HTERT RPE-1 (cell line): Measurements from ENCODE around the gene PNPLA1.

ENCODE experiments used
- in situ Hi-C: fragments of 300-500 bp; cut with MboI; formaldehyde crosslinking; loops from 4 replicates; pipeline ENCODE4 v1.14.3; 2020; ENCODE audit warnings: low sequenced_read_pairs

PNPLA1 gene

DNA sequence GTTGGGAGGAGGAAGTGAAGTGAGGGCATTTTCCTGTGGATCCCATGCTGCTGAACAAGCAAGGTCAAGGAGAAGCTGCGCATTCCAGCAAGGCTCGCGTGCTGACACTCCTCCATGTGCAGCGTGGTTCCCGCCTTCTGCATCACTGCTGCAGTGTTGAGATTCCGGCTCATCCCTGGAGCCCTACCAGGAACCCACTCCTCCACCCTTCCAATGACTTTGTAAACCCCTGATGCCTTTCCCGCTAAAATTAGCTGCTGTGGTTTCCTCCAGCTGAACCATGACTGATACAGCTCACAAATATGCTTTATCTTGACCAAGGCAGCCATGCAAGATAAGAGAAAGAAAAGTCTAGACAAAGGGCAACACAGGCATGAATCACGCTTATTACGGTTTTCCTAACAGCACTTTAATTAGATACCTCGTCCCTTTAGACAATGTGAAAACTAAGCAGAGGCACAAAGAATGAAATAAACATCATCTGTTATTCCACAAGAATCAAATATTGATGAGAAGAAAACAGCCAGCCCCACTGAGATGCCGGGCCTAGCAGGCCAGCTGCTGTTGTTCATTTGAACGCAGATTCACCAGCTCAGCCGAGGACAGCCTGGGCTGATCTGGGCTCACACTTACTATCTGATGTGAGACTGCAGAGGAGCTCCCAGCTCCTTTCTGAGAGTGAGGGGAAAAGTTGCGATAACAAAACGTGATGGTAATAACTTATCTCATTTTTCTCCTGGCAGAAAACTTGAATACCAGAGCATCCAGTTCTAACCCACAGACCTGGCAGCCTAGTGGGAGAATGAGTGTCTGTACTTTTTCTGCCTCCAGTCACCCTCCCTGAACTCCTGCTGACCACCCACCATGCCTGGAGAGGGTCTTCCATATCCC, 81.1 kb downstream of the PNPLA1 start:
- in situ Hi-C loops = no loop called here

DNA sequence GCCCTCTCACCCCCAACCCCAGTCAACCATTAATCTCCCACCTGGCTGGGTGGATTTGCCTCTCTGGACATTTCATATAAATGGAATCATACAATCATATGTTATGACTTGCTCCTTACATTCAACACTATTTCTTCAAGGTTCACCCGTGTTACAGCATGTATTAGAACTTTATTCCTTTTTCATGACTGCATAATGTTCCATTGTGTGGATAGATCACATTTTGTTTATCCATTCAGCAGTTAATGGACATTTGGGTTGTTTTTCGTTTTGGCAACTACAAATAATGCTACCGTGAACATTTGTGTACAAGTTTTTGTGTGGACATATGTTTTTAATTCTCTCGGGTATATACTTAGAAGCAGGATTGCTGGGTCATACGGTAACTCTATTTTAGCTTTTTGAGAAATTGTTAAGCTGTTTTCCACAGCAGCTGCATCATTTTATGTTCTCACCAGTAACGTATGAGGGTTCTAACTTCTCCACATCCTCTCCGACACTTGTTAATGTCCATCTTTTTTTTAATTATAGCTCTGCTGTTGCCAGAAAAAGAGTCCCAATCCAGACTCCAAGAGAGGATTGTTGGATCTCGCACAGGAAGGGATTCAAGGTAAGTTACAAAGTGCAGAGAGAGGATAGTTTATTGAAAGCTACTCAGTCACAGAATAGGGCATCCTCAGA, 82.8 kb downstream of the PNPLA1 start:
- in situ Hi-C loops = no loop called here

DNA sequence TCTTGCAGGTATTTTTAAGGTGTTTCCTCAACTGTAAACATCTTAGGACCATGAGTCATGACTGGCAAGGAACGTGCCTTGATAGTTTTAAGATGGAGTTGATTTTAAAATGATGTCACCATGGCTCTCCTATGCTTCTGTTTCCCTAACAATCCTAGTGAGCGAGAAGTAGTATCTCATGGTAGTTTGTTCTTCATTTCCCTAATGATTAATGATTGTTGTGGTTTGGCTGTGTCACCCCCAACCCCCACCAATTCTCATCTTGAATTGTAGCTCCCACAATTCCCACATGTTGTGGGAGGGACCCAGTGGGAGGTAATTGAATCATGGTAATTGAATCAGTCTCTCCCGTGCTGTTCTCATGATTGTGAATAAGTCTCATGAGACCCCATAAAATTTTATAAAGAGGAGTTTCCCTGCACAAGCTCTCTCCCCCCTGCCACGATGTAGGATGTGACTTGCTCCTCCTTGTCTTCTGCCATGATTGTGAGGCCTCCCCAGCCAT, 83.6 kb downstream of the PNPLA1 start:
- in situ Hi-C loops = no loop called here

DNA sequence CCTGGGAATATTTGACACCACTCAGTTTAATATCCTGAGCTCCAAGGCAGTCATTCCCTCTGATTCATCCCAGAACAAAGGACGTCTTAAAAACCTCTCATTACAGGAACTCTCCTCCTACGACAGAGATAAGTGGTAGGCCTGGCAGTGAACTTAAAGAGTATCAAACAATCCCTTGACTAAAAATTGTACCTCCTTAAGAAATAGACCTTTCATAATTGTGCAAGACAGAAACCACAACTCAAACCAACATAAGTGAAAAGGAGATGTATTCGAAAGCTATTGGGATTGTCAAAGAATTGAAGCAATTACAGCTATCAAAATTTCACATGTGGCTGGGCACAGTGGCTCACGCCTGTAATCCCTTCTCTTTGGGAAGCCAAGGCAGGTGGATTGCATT, 86.0 kb downstream of the PNPLA1 start:
- in situ Hi-C loops = no loop called here

DNA sequence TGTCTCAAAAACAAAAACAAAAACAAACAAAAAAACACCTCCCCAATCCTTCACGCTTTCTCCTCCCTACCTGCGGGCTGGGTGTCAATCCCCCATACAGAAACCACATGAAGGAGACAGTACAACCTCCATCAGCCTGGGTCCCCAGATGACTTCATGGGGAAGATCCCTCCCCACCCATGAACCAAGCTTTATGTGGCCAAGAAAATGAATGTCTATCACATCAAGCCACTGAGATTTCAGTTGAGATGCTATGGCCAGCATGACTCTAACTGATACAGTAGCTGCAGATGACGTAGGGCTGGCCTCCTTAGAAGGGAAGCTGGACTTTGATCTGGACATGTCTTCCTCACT, 88.0 kb downstream of the PNPLA1 start:
- in situ Hi-C loops = no loop called here
